ENCODE data around the gene ZNF175. TPM values are rescaled to one million over a fixed set of nuclear protein-coding genes. Genes with fewer than 3 reads are reported as not detected.

ZNF175 gene
- total and polyA plus RNA-seq, 11 donors, result 2.5 to 13.7 (median 6.4) TPM

- WGBS, 4 donors, result 56 to 67% (median 62%) methylated on average over 8 of the region's 8 CpGs
- Histone ChIP-seq H3K4me3 (no peak overlapping the region), H3K27ac (no peak overlapping the region), H3K4me1 (peaks cover 0 to 6% (median 0%) of the 10 kb centered on the region in 12 donors), H3K9me3 (no peaks in the 10 kb centered on the region), H3K27me3 (peaks cover 0 to 38% (median 8%) of the 10 kb centered on the region in 9 donors), H3K36me3 (no peaks in the 10 kb centered on the region)
- intact Hi-C loops (cut with DNase I), result no loop called here
- ATAC-seq (no peak), DNase-seq (no peak)
- TF ChIP-seq POLR2A (IDR thresholded peaks at IDR 0.05) (no peak), CTCF (IDR thresholded peaks at IDR 0.05) (no peak)
Measured at GRCh38 chr19:51549533-51550324, 21.4 kb upstream of the ZNF175 start.

DNA sequence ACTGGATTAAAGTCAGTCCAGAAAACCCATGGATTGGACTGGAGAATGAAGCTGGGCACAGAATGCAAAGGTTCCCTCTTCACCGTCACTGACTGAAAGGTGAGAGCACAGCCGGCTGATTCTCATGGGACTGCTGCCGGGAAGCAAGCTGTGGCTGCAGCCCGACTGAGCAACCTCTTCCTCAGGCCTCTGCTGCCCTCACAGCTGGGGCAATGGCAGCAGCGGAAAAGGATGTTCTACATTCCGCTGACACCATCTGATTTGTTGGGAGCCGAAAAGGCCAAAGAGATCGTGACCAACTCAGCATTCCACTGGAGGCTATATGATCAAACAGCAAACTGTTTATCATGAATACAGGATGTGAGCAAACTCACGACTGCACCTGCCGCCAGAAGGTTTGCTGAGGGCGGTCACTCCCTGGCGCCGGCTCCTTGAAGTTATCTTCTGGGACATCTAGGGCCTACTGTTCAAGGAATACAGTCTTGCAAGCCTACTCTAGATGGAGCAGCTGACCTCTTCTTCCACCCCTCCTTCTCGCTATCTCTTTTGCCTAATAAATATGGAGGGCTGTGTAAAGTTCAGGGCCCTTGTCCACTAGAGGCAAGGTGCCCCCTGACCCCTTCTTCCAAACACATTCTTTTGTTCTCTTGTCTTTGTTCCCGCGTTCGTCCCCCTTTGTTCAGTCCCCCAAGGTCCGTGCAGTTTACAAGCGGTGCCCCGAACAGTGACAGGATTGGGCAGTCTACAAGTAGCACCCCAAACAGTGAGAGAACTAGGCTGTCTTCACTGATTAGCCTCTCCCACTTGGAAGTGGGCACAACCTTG, 20.0 kb upstream of the ZNF175 start:
- intact Hi-C loops (cut with DNase I), result no loop called here
- Histone ChIP-seq H3K27me3 (peaks cover 0 to 28% (median 8%) of the 10 kb centered on the region in 9 donors), H3K36me3 (no peaks in the 10 kb centered on the region), H3K4me1 (peaks cover 0 to 5% (median 0%) of the 10 kb centered on the region in 12 donors), H3K4me3 (no peak overlapping the region), H3K27ac (no peak overlapping the region), H3K9me3 (no peaks in the 10 kb centered on the region)
- no peak for TF ChIP-seq POLR2A (IDR thresholded peaks at IDR 0.05)
- no peak for TF ChIP-seq CTCF (IDR thresholded peaks at IDR 0.05)
- ATAC-seq (no peak), DNase-seq (no peak)
- 78 to 81% (median 78%) methylated on average over 20 of the region's 20 CpGs for WGBS, 4 donors

- DNase-seq (no peak), ATAC-seq (no peak)
- TF ChIP-seq POLR2A (IDR thresholded peaks at IDR 0.05), result no peak
- TF ChIP-seq CTCF (IDR thresholded peaks at IDR 0.05), result no peak
- Histone ChIP-seq H3K9me3 (no peaks in the 10 kb centered on the region), H3K27me3 (peaks cover 0 to 25% (median 8%) of the 10 kb centered on the region in 9 donors), H3K36me3 (no peaks in the 10 kb centered on the region), H3K27ac (no peak overlapping the region), H3K4me3 (no peak overlapping the region), H3K4me1 (no peaks in the 10 kb centered on the region)
- intact Hi-C loops (cut with DNase I), result no loop called here
- 41 to 50% (median 43%) methylated on average over 3 of the region's 3 CpGs for WGBS, 4 donors
Measured at GRCh38 chr19:51551673-51552432, 19.2 kb upstream of the ZNF175 start.

Data from heart left ventricle (tissue), 16 donors.